DMS153 treated with DMSO at 0.1 percent for 48 hours (cell line): ENCODE data around the gene KCNA2.

ENCODE experiments used
- DNase-seq: peaks from one replicate; lab custom pipeline; 2025; ENCODE audit not compliant: unreplicated experiment; lab: John Stamatoyannopoulos, UW

Gene KCNA2

GRCh38 chr1:110603058-110603457, 3.1 kb downstream of the KCNA2 start:
- DNase-seq = no peak

- no peak for DNase-seq
These were observed 3.7 kb downstream of the KCNA2 start for GRCh38 chr1:110602466-110602865.

GRCh38 chr1:110601332-110601731, 4.8 kb downstream of the KCNA2 start:
- DNase-seq = no peak

GRCh38 chr1:110600716-110601115, 5.4 kb downstream of the KCNA2 start:
- DNase-seq = no peak

GRCh38 chr1:110597966-110598365, 8.2 kb downstream of the KCNA2 start:
- no peak for DNase-seq

- no peak for DNase-seq
These were observed 9.8 kb downstream of the KCNA2 start for GRCh38 chr1:110596312-110596711.

GRCh38 chr1:110595353-110595710, 10.8 kb downstream of the KCNA2 start:
- DNase-seq = no peak

- DNase-seq = no peak
These were observed 11.5 kb downstream of the KCNA2 start for GRCh38 chr1:110594456-110595352.

GRCh38 chr1:110593902-110594301, 12.3 kb downstream of the KCNA2 start:
- no peak for DNase-seq

GRCh38 chr1:110591956-110592355, 14.2 kb downstream of the KCNA2 start:
- no peak for DNase-seq

- no peak for DNase-seq
These were observed 17.2 kb downstream of the KCNA2 start for GRCh38 chr1:110588991-110589390.

GRCh38 chr1:110588486-110588885, 17.7 kb downstream of the KCNA2 start:
- no peak for DNase-seq

GRCh38 chr1:110587906-110588305, 18.3 kb downstream of the KCNA2 start:
- DNase-seq = no peak

GRCh38 chr1:110585481-110585880, 20.7 kb downstream of the KCNA2 start:
- DNase-seq = no peak

GRCh38 chr1:110584045-110584444, 22.1 kb downstream of the KCNA2 start:
- no peak for DNase-seq

- no peak for DNase-seq
These were observed 22.7 kb downstream of the KCNA2 start for GRCh38 chr1:110583505-110583904.

GRCh38 chr1:110582378-110582777, 23.8 kb downstream of the KCNA2 start:
- no peak for DNase-seq

- DNase-seq = no peak
These were observed 24.4 kb downstream of the KCNA2 start for GRCh38 chr1:110581682-110582145.

GRCh38 chr1:110580244-110580643, 25.9 kb downstream of the KCNA2 start:
- DNase-seq = no peak

GRCh38 chr1:110579460-110579859, 26.7 kb downstream of the KCNA2 start:
- DNase-seq = no peak

- DNase-seq = no peak
These were observed 29.7 kb downstream of the KCNA2 start for GRCh38 chr1:110576441-110576840.

GRCh38 chr1:110573314-110573713, 32.8 kb downstream of the KCNA2 start:
- no peak for DNase-seq

- no peak for DNase-seq
These were observed 33.4 kb downstream of the KCNA2 start for GRCh38 chr1:110572751-110573150.
